HTR-8/SVneo (cell line): Measurements from ENCODE around the gene ARPP21.

Experiments
- DNase-seq: peaks from one replicate; pipeline ENCODE4 v3.0.0; 2011; ENCODE audit warnings: low spot score, mixed read lengths; ENCODE audit not compliant: insufficient read length
- FAIRE-seq: peaks from 2 replicates; lab custom pipeline; 2011; peaks lifted over from hg19 to GRCh38; lab: Jason Lieb, UNC

ARPP21 gene

DNA sequence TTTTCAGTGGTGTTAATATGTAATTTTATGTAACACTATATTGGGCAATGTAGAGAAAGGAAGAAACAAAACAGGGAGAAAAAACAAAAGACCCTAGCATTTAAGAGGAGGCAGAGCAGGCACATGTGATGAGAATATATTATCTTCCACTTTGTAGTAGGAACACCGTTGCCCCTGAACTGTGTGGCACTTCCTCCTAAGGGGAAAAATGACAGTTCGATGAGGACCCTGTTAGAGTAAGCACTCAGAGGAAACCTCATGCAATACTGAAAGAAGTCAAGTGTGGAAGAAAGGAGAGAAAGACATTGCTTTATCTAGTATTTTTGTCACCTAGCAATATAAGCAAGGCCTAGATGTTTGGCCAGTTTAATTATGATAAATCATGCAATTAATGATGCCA, 32.2 kb downstream of the ARPP21 start:
- FAIRE-seq (no peak), DNase-seq (no peak)

DNA sequence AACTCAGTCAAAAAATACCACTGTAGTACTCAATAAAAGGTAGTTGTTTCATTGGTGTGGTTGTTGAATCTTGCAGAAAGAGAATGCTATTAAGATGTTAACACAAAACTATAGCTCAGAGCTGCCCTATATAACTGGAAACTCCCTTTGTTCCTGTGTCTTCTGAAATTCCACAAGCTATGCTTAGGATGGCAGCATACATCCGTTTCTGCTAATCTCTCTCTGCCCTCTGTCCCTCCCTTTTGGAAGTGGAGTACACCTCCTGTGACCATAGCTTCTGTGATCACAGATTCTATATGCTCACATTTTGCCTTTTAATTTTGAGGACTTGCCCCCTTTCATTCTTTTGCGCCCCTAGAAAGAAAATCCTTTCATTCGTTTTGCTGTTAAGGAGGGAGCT, 33.7 kb downstream of the ARPP21 start:
- no peak for FAIRE-seq

DNA sequence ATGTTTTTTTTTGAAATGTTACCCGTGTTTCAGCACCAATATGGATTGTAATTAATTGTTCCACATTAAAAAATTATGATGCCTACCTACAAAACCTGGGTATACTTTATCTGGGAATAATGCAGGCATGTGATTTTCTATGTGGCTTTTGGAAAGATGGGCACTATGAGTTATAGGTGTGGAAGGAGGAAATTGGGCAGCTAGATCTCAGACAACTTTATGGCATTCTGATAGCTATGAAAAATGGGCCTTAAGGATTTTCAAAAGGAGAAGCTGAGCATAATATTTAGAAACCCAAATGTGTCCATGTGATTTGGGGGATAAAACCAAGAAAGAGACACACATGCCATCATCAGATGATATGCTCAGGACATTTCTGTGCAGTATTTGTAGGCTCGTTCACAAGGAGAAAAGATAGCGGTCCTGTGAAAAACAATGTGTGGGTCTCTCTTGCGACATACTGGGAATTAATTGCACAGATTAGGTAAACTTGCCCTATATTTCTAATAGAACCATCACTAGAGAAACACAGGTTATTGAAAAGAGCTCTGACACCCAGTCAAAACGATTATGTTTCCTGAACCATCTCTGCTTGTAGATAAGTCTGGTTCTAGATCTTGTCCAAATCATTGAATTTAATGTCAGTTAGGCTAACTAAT, 35.3 kb downstream of the ARPP21 start:
- FAIRE-seq: no peak
- no peak for DNase-seq

More for the DNA sequence above, 33.7 kb downstream of the ARPP21 start:
- DNase-seq: no peak

DNA sequence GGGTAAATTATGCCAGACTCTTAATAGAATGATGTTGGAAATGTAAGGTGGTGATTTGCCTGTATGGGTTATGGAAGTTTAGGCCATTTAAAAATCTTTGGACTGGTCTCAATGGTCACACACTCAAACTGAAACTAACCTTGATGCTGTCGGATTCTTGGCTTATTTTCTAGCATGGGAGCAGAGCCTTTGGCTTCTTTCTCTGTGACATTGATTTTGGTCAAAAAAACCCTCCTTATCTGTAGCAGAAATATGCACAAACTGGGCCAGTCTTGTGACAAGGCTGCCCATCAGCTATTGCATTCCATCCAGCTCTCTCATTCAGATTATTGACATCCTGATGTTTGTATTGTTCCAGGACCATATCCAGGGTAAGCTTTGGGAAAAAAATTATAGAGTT, 35.9 kb downstream of the ARPP21 start:
- FAIRE-seq (no peak), DNase-seq (no peak)

DNA sequence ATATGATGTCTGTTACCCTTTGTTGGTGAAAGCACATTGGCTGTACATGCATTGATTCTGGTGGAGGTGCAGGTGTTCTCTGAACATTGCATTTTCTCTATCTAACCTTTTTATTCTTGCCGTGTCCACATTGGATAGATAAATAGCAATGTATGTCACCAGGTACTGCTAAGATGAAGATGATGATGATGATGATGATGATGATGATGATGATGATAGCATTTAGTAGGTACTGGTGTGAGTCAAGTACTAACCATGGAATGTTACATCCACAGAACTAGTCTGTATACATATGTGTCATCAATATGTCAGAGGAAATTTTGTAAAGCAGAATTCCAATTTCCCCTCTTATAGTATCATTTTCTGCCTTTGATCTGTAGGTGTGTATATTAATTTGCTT, 36.3 kb downstream of the ARPP21 start:
- DNase-seq (no peak), FAIRE-seq (no peak)

DNA sequence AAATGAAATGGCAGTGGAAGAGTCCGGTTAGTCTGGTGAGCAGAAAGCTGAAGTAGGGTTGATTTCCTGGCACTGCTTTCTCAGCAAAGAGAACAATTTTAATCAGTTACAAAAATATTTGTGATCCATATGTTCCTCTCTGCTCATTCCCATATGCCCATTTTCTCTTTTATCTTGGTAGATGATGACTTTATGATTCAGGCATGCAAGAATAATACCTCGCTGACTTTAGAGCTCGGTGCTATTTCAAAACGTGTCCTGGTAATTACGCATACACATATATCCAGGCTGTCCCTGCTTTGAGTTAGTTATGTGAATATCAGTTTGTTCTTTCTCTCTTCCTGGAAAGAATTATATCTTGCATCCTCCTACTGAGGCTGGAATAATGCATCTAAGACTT, 38.5 kb downstream of the ARPP21 start:
- FAIRE-seq (no peak), DNase-seq (no peak)

DNA sequence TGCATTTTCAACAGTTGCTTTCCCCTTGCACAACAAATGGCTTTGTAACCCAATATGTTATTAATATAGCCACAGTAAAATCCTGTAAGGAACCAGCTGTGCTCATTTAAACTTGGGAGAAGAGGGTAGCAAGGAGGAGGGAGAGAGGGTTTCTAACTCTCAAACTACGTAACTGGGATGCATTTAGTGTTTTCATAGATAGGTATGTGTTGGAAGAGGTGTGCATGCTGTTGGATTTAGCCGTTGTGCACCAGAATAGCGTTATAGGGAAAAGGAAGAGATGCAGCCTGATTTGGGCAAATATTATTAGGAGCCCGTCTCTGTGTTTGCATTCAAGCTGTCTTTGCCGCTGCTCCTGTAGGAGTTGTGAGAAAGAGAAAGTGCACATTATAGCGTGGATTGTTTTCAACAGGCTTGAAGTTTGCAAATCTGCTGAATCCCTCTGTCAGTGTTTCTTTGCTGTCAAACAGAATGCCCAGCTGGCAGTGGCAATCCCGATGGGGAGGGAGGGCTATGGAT, 39.4 kb downstream of the ARPP21 start:
- FAIRE-seq: no peak

DNA sequence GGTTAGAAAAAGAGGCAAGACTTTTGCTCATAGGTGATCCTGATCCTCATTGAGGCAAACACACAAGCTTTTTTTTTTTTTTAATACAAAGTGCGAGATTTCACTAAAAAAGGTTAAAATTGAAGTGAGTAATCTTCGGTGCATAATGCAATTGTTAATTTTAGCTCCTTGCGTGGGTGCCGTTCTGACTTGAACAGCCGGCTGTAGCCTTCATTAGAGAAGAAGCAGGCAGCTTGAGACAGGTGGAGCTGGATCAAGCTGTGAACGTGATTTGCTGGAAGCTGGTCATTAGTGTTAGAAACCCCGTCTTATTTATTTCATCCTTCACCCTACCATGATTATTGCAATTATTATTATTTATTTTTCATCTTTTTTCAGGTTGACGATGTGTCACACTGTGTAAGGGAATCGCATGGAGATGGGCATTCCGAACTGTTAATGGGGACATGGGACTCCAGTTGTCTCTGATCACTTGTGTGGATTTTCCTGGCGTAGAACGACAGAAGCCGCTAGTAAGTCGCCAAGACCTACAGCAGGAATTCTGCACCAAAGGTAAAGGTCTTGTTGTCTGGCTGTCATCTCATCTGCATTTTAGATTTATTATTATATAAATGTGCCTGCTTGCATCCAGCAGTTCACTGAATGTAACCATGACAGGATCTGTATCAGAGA, 40.2 kb downstream of the ARPP21 start:
- FAIRE-seq (no peak), DNase-seq (no peak)

More for the DNA sequence above, 39.4 kb downstream of the ARPP21 start:
- DNase-seq: no peak

DNA sequence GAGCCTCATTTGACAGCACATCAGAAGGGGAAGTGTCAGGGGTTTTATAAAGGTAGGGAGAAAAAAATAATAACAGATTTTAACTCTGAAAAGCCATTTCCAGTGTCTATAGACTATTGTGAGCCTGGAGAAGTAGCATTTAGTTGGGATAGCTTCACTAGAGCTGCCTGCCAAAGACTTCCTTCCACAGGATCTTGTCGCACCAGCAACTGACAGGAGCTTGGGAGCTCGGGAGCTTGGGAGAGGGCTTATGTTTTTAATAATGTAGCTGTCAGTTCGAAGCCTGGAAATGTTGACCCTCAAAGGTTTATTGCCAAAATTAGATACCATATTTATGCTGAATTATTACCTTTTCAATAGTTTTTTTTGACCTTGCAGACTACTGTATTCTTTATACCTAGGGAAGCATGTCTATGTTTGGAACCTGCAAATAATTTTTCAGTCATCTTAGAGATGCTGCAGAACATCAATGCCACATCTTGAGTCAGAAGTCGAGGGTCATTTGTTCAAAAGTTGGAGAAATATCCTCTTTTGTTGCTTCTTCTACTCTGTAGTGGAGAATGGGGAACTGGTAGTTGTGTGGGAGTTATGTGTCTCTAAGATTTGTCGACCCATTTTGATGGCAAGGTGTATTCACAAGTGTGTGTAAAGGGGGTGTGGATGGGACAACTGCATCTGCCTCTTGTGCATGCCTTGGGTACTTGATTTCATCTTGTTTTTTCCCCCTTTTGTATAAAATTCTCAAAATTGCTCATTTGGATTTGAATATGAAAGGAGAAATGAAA, 41.7 kb downstream of the ARPP21 start:
- no peak for FAIRE-seq
- no peak for DNase-seq

DNA sequence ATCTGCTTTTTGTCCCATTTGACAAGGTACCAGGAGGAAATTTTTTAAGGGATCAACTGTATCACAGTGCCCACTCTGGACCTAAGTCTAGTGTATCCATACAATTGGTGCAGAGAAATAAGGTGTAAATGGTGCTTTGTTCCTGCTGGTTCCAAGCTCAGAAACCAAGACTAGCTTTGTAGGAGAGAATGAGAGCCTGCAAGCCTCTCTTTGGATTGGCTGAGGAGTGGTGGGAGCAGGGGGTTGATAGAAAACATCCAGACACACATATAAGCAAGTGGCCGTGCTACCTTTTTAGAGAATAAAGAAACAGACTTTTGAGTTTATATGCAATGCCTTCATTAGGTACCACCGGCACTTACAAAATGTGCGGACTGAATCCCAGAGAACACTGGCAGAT, 45.8 kb downstream of the ARPP21 start:
- FAIRE-seq: no peak
- no peak for DNase-seq

DNA sequence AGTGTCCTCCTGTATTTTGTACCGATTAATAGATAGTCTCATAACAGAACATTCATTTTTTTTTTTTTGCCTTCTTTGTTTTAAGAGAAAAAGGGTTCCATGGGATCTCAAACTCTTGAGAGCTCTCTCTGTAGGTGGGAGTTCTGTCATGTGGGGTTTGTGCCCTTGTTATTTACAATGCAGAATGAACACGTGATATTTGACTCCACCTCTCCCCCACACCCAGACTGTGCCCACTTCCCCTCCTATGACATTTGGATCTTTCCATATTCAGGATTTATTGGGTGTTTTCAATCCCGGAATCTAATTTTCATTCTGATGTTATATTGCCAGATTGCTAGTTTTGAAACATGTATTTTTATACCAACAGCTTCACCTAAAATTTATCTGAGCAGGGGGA, 49.5 kb downstream of the ARPP21 start:
- no peak for DNase-seq
- FAIRE-seq: no peak

DNA sequence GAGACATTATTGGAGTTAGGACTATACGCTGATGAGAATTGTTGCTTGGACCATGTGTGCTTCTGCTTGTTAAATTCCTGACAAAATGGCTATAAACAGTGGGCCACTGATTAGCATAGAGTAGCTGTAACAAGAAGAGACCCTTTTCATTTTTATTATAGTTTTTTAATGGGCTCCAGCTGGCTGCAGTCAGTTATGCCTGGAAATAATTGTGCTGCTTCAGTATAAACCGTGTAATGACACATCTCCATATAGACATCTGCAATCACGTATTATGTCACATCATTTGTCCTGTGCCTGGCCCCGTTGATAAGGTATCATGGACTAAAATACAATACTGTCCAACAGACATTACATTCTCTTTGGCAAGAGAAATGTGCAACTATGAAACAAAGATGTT, 50.9 kb downstream of the ARPP21 start:
- no peak for DNase-seq
- no peak for FAIRE-seq

DNA sequence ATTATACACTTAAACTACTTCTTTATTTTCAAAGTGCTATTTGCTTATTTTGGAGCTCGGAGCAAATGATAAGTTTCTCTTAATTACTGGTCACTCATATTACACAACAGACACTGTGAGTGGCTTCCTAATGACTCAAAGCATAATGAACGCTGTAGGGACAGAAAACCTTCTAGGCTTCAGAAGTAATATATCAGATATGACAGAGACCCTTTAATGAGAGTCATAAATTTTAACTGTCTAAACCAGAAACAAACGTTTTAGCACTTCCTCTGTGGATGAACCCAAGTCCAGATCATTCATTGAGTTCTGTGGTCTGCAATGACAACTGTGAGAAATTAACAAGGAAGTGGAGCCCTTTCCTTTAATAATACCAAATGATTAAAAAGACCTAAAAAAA, 66.6 kb downstream of the ARPP21 start:
- DNase-seq (no peak), FAIRE-seq (no peak)

DNA sequence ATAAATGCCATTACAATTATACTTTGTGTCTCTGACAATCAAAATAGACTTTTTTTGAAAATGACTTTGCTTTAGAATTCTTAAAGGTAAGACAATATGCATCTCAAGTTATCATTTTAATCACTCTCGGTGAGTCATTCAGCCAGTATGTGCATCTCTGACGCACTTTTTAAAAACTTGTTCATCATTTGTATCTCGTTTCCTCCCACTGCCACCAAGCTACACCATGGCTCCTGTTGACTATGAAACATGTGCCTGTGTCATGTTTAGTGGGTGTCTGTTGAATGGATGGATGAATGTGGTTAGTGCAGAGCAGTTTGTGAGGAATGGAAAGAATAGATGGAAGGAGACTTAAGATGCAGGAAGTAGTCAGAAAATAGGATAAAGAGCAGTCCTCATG, 68.6 kb downstream of the ARPP21 start:
- FAIRE-seq: no peak
- no peak for DNase-seq

DNA sequence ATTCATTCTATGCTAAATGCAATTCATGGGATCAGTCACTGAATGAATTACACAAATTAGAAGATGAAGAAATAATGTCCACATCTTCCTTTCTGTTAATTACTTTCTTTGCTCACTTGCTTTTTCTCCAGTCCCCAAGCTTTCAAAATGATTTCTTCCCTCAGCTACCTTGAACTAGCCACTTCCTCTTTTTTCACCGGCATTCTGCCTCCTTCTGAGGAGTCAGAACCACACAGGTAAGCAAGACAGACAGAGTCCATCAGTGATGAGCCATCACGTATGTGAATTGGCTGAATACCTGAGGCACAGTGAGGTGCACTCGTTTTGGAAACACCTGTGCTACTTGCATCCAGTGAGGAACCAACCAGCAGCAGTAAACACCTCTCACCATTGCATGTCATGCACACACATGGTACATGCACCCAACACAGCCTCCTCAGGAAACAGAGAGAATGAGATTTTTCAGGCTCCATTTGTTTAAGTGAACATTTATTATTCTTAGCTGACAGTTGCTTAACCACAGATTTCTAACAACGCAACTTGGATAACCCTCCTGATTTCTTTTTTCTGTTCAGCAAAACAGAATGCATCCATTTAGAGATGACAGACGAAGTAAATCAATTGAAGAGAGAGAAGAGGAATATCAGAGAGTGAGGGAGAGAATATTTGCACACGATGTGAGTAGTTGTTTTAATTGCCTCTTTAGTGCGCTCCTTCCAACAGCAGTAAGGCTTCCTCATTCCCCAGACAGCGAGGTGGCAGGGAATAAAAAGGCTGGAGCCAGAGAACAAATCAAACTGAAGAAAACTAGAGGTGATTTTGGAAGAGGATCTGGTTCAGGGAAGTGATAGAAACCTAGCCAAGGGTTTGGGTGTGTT, 69.3 kb downstream of the ARPP21 start:
- no peak for DNase-seq
- no peak for FAIRE-seq

DNA sequence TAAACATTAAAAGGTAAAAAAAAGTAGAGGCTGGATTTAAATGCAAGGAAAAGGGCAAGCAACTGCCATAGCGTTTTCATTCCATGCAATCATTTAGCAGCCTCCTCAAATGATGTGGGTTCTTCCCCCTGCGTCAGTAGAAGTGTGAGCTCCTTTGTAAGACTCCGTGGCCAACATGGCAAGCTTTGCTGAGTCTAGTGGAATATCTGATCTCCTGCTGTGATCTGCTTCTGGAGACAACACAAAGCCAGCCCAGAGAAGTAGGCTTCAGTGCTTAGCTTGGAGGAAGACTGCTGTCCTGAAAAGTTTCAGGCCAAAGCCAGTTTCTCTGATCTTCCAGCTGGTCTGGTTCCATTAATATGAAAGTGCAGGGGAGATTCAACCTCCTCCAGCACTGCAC, 70.4 kb downstream of the ARPP21 start:
- DNase-seq (no peak), FAIRE-seq (no peak)

DNA sequence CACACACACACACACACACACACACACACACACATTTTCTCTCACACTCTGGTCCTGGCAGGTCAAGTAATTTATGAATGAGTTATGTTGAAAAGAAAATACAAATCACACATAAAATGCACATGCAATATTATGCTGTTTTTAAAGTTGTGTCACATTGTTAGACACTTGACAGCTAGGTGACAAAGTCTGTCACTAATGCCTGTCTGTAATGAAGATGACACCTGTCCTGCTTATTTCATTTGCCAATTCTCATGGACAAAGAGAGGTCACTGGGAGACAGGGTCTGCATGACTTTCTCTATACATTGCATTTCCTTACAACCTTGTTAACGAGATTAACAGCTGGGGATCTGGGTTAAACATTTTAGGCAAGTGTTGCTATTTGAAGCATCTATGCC, 71.2 kb downstream of the ARPP21 start:
- DNase-seq: no peak
- no peak for FAIRE-seq

DNA sequence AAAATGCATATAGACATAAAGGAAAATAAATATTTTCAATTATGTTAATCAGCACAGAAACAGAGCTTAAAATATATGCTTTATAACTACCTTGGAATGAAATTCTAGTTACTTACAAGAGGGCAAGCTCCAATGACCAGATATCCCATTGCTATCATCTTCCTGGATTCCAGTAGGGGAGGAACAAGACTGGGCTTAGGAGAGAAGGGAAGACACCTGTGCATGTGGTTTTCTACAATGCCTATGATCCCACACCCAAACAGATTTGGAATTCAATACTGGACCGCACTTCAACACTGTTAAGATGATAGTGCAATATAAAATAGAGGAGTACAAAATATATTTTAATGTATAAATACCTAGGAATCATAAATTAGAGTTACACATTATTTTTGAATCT, 79.6 kb downstream of the ARPP21 start:
- FAIRE-seq: no peak
- DNase-seq: no peak

DNA sequence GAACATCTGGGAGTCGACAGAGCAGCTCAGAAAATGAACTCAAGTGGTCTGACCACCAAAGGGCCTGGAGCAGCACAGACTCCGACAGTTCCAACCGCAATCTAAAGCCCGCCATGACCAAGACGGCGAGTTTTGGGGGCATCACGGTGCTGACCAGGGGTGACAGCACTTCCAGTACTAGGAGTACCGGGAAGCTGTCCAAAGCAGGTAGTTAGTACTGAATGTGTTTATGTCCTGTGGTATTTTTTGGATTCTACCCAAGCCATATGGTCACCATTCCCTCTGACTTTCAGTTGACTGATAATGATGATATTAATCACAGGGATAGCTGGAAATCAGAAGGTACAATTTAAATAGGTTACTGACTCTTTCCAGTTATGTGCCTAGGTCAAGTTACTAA, 82.3 kb downstream of the ARPP21 start:
- FAIRE-seq (no peak), DNase-seq (no peak)

DNA sequence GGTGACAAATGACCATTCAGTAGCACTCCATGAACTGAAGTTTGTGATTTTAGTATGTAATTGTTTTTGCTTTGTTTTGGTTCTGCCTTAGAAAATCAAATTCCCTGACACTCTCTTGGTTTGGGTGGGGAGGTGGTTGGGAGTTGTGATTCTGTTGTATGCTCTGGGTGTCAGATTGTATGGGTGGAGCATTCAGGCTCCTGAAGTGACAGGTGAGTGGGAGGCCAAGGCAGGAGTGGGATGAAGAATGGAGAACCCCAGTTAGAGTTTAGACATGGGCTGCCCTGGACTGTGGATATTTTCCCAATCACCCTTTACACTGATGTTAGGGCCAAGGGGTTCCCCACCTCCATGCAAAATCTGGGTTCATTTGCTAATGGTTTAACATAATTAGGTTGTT, 83.6 kb downstream of the ARPP21 start:
- FAIRE-seq (no peak), DNase-seq (no peak)
